Calu3 (cell line): ENCODE data around the gene TIGAR. TPM values are rescaled to one million over a fixed set of nuclear protein-coding genes. Genes with fewer than 3 reads are reported as not detected.

Experiments used
- BruUV-seq: library from RNA; stranded (reverse); fragments of 400-500 nt; replicated peaks from 2 replicates; lab custom pipeline; 2021; lab: Mats Ljungman, UMichigan
- CTCF ChIA-PET: fragments of 300-600 bp; sonication (Branson Sonifier 250); formaldehyde crosslinking; loops from one replicate; lab custom pipeline; 2022; ENCODE audit warnings: antibody characterized with exemption; lab: Charles Lee
- DNase-seq: peaks from one replicate; pipeline ENCODE4 v3.0.0; 2022
- H3K27ac Mint-ChIP-seq: one replicate; pipeline ENCODE4 v1.8.0; 2022; ENCODE audit warnings: mixed read lengths; ENCODE audit not compliant: unreplicated experiment
- H3K27me3 Mint-ChIP-seq: one replicate; pipeline ENCODE4 v1.8.0; 2022; ENCODE audit warnings: mixed read lengths; ENCODE audit not compliant: unreplicated experiment
- H3K36me3 Mint-ChIP-seq: one replicate; pipeline ENCODE4 v1.8.0; 2022; ENCODE audit warnings: mild to moderate bottlenecking, moderate library complexity, mixed read lengths; ENCODE audit not compliant: insufficient read depth, unreplicated experiment
- H3K4me1 Mint-ChIP-seq: one replicate; pipeline ENCODE4 v1.8.0; 2022; ENCODE audit warnings: mild to moderate bottlenecking, low read depth, mixed read lengths; ENCODE audit not compliant: unreplicated experiment
- H3K4me3 Mint-ChIP-seq: one replicate; pipeline ENCODE4 v1.8.0; 2022; ENCODE audit warnings: mild to moderate bottlenecking, low read depth, moderate library complexity, mixed read lengths; ENCODE audit not compliant: unreplicated experiment
- H3K9me3 Mint-ChIP-seq: one replicate; pipeline ENCODE4 v1.8.0; 2022; ENCODE audit warnings: low read depth, mixed read lengths; ENCODE audit not compliant: unreplicated experiment
- CTCF ChIP-seq: fragments of 200-600 bp; IDR thresholded peaks from one replicate; pipeline ENCODE4 v1.8.0; 2022; ENCODE audit warnings: antibody characterized with exemption; ENCODE audit not compliant: unreplicated experiment
- intact Hi-C: fragments of 100-400 bp; cut with micrococcal nuclease; formaldehyde crosslinking; loops from one replicate; pipeline ENCODE4 v1.10.0; 2022; ENCODE audit not compliant: unreplicated experiment
- total RNA-seq: library from RNA; stranded (reverse); gene quantifications from 2 replicates; pipeline ENCODE4 v1.2.3, GENCODE V29; 2022

Gene TIGAR
- total RNA-seq, 1 experiment from 2014 or later: 15.9 TPM

GRCh38 chr12:4289998-4290790, 30.8 kb upstream of the TIGAR start:
- BruUV-seq: no TSS peak
- peaks cover 100% of the 10 kb centered on the region for H3K27me3 Mint-ChIP-seq
- no peak overlapping the region for H3K27ac Mint-ChIP-seq
- no peaks in the 10 kb centered on the region for H3K4me1 Mint-ChIP-seq
- no peak overlapping the region for H3K4me3 Mint-ChIP-seq
- intact Hi-C loops: no loop called here
- H3K36me3 Mint-ChIP-seq: no peaks in the 10 kb centered on the region
- CTCF ChIA-PET: no interaction called here
- TF ChIP-seq CTCF: no peak
- H3K9me3 Mint-ChIP-seq: no peaks in the 10 kb centered on the region
- DNase-seq: no peak

GRCh38 chr12:4292341-4293073, 28.5 kb upstream of the TIGAR start:
- intact Hi-C loops: no loop called here
- Mint-ChIP-seq H3K4me3 (no peak overlapping the region), H3K9me3 (no peaks in the 10 kb centered on the region), H3K36me3 (no peaks in the 10 kb centered on the region), H3K27ac (no peak overlapping the region), H3K4me1 (no peaks in the 10 kb centered on the region), H3K27me3 (peaks cover 100% of the 10 kb centered on the region)
- BruUV-seq: no TSS peak
- TF ChIP-seq CTCF: no peak
- DNase-seq: no peak
- CTCF ChIA-PET: interaction anchor here (0.6 kb wide), 1 partner anchor 792 kb away, joined by 5 read pairs; no protein-coding TSS in a partner anchor

- no peak for TF ChIP-seq CTCF
- CTCF ChIA-PET: interaction anchor here (0.6 kb wide), 1 partner anchor 101 kb away, joined by 12 read pairs; no protein-coding TSS in a partner anchor
- Mint-ChIP-seq H3K27me3 (peaks cover 100% of the 10 kb centered on the region), H3K27ac (no peak overlapping the region), H3K4me3 (no peak overlapping the region), H3K9me3 (no peaks in the 10 kb centered on the region), H3K36me3 (no peaks in the 10 kb centered on the region), H3K4me1 (no peaks in the 10 kb centered on the region)
- no TSS peak for BruUV-seq
- intact Hi-C loops: no loop called here
- no peak for DNase-seq
These were observed 27.6 kb upstream of the TIGAR start for GRCh38 chr12:4293299-4293965.

GRCh38 chr12:4293966-4294505, 27.0 kb upstream of the TIGAR start:
- Mint-ChIP-seq H3K36me3 (no peaks in the 10 kb centered on the region), H3K9me3 (no peaks in the 10 kb centered on the region), H3K4me3 (no peak overlapping the region), H3K27ac (no peak overlapping the region), H3K27me3 (peaks cover 100% of the 10 kb centered on the region), H3K4me1 (no peaks in the 10 kb centered on the region)
- DNase-seq: no peak
- intact Hi-C loops: no loop called here
- no peak for TF ChIP-seq CTCF
- BruUV-seq: no TSS peak
- CTCF ChIA-PET: interaction anchor here (0.6 kb wide), 2 partner anchors 36 to 100 kb away, joined by 3 to 12 read pairs; no protein-coding TSS in a partner anchor
